IPS DF 6.9 (cell line): ENCODE measurements around the gene NACC2.

ENCODE experiments used
- DNase-seq: peaks from one replicate; pipeline ENCODE4 v3.0.0-alpha.2; 2013; ENCODE audit warnings: low read depth, low spot score
- H3K27ac ChIP-seq: one replicate; pipeline ENCODE4 v1.5.1; 2013; ENCODE audit warnings: low read length, control low read depth
- H3K27me3 ChIP-seq: 2 replicates; pipeline ENCODE4 v1.6.1; 2013; ENCODE audit warnings: mild to moderate bottlenecking, low read length; ENCODE audit not compliant: control insufficient read depth, insufficient read depth
- H3K36me3 ChIP-seq: 2 replicates; pipeline ENCODE4 v1.6.1; 2013; ENCODE audit warnings: low read length; ENCODE audit not compliant: control insufficient read depth, insufficient read depth
- H3K4me1 ChIP-seq: 2 replicates; pipeline ENCODE4 v1.6.1; 2013; ENCODE audit warnings: low read length; ENCODE audit not compliant: control insufficient read depth, insufficient read depth
- H3K4me3 ChIP-seq: 2 replicates; pipeline ENCODE4 v1.5.1; 2013; ENCODE audit warnings: mild to moderate bottlenecking, low read length
- H3K9me3 ChIP-seq: 2 replicates; pipeline ENCODE4 v1.6.1; 2013; ENCODE audit warnings: low read length, inconsistent platforms; ENCODE audit not compliant: control insufficient read depth, insufficient read depth
- WGBS: extraction: QIAGEN DNeasy Blood & Tissue Kit; methylation state at CpG from one replicate; pipeline ENCODE4 v1.1.7; 2013; ENCODE audit warnings: mixed read lengths, missing lambda C conversion rate; ENCODE audit not compliant: insufficient read length, insufficient coverage; 5-methylcytosine and 5-hydroxymethylcytosine counted together

Gene NACC2

GRCh38 chr9:136137321-136138265 lies 42.5 kb upstream of the NACC2 start:
- Histone ChIP-seq H3K4me3 (no peak overlapping the region), H3K4me1 (peaks cover 5% of the 10 kb centered on the region; the same call in 1 of the 2 replicates), H3K36me3 (no peaks in the 10 kb centered on the region), H3K9me3 (no peaks in the 10 kb centered on the region), H3K27ac (no peak overlapping the region), H3K27me3 (peaks cover 5% of the 10 kb centered on the region; the same call in 1 of the 2 replicates)
- no CpG with 5 or more reads among the region's 27 CpGs for WGBS
- no peak for DNase-seq

GRCh38 chr9:136136127-136136925 lies 41.2 kb upstream of the NACC2 start:
- WGBS = no CpG with 5 or more reads among the region's 33 CpGs
- H3K27me3 ChIP-seq = peaks cover 5% of the 10 kb centered on the region; the same call in 1 of the 2 replicates
- peaks cover 2% of the 10 kb centered on the region for H3K4me1 ChIP-seq
- H3K9me3 ChIP-seq = no peaks in the 10 kb centered on the region
- H3K27ac ChIP-seq = no peak overlapping the region
- H3K36me3 ChIP-seq = no peaks in the 10 kb centered on the region
- no peak overlapping the region for H3K4me3 ChIP-seq
- no peak for DNase-seq

GRCh38 chr9:136135326-136136126 lies 40.4 kb upstream of the NACC2 start:
- no CpG with 5 or more reads among the region's 18 CpGs for WGBS
- no peaks in the 10 kb centered on the region for H3K9me3 ChIP-seq
- no peak for DNase-seq
- H3K36me3 ChIP-seq = no peaks in the 10 kb centered on the region
- H3K4me1 ChIP-seq = peaks cover 3% of the 10 kb centered on the region
- peaks cover 5% of the 10 kb centered on the region; the same call in 1 of the 2 replicates for H3K27me3 ChIP-seq
- H3K27ac ChIP-seq = no peak overlapping the region
- no peak overlapping the region for H3K4me3 ChIP-seq

- H3K27ac ChIP-seq = no peak overlapping the region
- H3K9me3 ChIP-seq = no peaks in the 10 kb centered on the region
- WGBS = no CpG with 5 or more reads among the region's 18 CpGs
- H3K4me3 ChIP-seq = 0 out of 2 replicates have a peak overlapping the region, but pooled peaks have one; percentile 35
- DNase-seq = no peak
- H3K36me3 ChIP-seq = no peaks in the 10 kb centered on the region
- peaks cover 5% of the 10 kb centered on the region; the same call in 1 of the 2 replicates for H3K27me3 ChIP-seq
- peaks cover 3% of the 10 kb centered on the region for H3K4me1 ChIP-seq
Measured at GRCh38 chr9:136133959-136134484, 38.9 kb upstream of the NACC2 start.

GRCh38 chr9:136133191-136133958 lies 38.3 kb upstream of the NACC2 start:
- Histone ChIP-seq H3K9me3 (no peaks in the 10 kb centered on the region), H3K4me3 (peak overlapping the region; percentile 35; the same call in 1 of the 2 replicates), H3K36me3 (no peaks in the 10 kb centered on the region), H3K27me3 (peaks cover 5% of the 10 kb centered on the region; the same call in 1 of the 2 replicates), H3K27ac (no peak overlapping the region), H3K4me1 (peaks cover 1% of the 10 kb centered on the region)
- no CpG with 5 or more reads among the region's 69 CpGs for WGBS
- no peak for DNase-seq

- peaks cover 1% of the 10 kb centered on the region; the same call in 1 of the 2 replicates for H3K4me1 ChIP-seq
- DNase-seq = no peak
- WGBS = no CpG with 5 or more reads among the region's 52 CpGs
- H3K27me3 ChIP-seq = peaks cover 5% of the 10 kb centered on the region; the same call in 1 of the 2 replicates
- no peak overlapping the region for H3K27ac ChIP-seq
- peak overlapping the region; percentile 46; the same call in 1 of the 2 replicates for H3K4me3 ChIP-seq
- no peaks in the 10 kb centered on the region for H3K9me3 ChIP-seq
- no peaks in the 10 kb centered on the region for H3K36me3 ChIP-seq
Measured at GRCh38 chr9:136132512-136133050, 37.5 kb upstream of the NACC2 start.

GRCh38 chr9:136131629-136132511 lies 36.8 kb upstream of the NACC2 start:
- WGBS = no CpG with 5 or more reads among the region's 31 CpGs
- Histone ChIP-seq H3K4me3 (no peak overlapping the region), H3K9me3 (no peaks in the 10 kb centered on the region), H3K27ac (no peak overlapping the region), H3K27me3 (peaks cover 5% of the 10 kb centered on the region; the same call in 1 of the 2 replicates), H3K36me3 (no peaks in the 10 kb centered on the region), H3K4me1 (peaks cover 1% of the 10 kb centered on the region; the same call in 1 of the 2 replicates)
- no peak for DNase-seq

- Histone ChIP-seq H3K4me1 (peaks cover 1% of the 10 kb centered on the region; the same call in 1 of the 2 replicates), H3K36me3 (no peaks in the 10 kb centered on the region), H3K27me3 (peaks cover 5% of the 10 kb centered on the region; the same call in 1 of the 2 replicates), H3K27ac (no peak overlapping the region), H3K9me3 (no peaks in the 10 kb centered on the region), H3K4me3 (no peak overlapping the region)
- DNase-seq = no peak
- no CpG with 5 or more reads among the region's 17 CpGs for WGBS
Measured at GRCh38 chr9:136129176-136129575, 34.1 kb upstream of the NACC2 start.
